Measurements from ENCODE around the gene CNTD1.
A peak's percentile ranks its signal among the peaks of the same experiment; 100 is the strongest.

Gene CNTD1

DNA sequence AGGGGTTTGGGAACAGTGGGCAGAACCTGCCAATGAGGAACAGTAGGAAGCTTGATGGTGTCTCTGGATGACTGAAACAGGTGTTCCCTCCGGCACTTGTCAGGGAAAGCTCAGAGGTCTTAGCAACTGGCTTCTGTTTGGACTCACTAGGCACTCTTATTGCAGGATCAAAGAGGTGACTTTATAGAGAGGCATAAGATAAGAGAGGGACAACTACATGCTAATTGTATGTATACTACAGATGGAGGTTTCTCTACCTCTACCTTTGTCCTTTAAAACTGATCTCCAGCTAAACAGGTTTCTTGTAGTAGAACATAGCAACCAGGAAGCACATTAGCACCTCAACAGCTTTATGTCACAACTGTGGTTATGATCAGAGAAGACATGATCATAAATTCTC lies 7.6 kb downstream of the CNTD1 start:
- no peak for DNase-seq

DNA sequence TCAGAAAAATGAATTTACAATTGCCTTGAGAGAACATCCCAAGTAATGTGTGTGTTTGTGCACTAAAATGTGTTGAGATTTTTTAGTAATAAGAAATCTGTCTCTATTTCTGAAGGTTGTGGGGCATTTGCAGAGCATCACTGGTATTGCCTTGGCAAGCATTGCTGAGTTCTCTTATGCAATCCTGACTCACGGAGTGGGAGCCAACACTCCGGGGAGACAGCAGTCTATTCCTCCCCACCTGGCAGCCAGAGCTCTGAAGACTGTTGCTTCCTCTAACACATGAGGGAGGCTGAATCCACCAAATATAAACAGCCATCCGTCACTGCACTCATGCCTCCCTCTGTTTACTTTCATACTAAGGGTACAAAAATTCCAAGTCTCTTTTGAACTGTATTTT lies 10.6 kb downstream of the CNTD1 start:
- no peak for DNase-seq

DNA sequence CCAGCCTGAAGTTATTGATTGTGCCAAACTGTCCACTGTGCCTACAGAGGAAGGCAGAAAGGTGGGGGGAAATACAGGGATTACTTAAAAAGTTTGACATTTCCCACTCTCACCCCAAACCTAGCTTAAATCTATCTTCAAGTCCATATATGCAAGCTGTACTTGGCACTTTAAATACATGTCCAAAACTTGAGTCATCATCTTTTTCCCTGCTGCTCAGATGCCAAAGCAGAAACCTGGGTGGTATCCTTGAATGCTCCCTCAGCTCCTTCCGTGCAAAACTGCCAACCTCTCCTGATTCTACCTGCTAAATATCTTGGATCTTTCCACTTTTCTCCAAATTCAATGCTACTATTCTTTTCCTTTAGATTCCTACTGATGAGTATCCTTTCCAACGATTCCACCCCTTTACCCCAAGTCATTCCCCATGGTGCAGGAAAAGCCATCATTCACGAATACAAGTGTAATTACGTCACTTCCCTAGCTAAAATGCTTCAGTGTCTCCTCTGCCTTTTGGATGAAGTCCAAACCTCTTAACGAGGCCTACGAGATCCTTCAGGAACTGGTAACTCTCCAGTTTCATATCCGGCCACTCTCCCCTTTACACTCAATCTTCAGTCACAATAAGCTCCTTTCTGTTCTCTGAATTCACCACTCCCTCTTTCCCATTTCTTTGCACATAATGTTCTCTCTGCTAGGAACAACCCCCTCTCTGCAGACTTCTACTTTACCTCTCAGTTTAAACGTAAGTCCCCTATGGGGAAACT lies 16.2 kb downstream of the CNTD1 start:
- no peak for DNase-seq

DNA sequence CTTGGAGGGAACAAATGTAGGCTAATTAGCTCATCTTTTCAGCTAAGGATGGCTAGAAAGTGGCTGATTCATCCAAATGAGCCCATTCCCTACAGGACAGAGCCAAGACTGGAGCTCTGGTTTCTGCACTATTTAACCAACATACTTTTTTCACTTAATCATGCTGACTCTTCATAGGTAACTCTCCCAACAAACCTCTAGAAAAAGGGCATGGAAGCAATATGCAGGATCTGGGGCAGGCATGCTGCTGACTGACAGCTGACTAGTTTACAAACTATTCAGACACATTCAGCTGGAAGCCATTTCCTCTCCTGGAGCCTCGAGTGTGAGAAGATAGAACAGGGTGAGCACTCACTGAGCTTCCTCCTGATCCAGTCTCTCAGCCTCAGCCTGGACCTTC lies 19.2 kb downstream of the CNTD1 start:
- no peak for DNase-seq

DNA sequence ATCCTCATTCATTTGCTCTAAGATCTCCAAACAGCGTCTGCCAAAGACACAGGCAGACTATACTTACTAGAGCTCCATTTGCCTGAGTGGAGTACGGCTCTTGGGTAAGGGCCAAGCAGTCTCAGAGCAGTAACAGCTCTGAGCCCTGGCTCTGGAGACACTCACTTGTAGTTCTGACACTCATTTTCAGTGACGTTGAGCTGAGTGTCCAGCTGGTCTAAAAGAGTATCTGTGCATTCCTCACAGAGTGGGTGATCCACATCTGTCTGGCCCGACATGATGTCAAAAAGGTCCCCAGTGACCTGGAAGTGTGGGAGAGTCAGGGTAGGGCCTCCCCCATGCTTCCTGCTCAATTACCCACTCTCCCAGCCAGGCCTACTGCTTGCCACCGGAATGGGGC lies 19.7 kb downstream of the CNTD1 start:
- no peak for DNase-seq

DNA sequence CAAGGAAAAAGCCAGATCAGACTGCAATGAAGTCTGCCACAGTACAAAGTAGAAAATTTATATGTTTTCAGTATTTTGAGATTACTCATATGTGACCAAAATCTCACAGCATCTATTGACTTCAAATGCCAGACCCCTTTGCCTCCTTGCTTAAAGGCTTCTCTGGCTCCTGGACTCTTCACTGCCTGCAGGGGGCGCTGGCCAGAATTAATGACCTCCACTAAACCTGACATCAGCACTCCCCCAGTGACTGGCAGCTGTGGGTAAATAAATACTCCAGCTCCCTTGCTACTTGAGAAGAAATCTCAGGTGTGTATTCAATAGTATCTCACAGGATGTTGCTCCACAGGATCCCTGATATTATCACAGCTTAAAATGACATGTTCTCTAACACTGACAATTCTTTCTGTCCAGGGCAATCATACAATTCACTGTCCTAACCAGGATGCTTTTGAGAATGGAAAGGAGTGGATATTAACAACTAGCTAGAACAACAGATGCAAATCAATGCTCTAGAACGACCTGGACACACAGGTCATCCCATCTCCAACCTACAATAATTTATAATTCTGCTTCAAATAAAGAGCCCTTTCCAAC lies 21.4 kb downstream of the CNTD1 start:
- peak; percentile 31 for DNase-seq

DNA sequence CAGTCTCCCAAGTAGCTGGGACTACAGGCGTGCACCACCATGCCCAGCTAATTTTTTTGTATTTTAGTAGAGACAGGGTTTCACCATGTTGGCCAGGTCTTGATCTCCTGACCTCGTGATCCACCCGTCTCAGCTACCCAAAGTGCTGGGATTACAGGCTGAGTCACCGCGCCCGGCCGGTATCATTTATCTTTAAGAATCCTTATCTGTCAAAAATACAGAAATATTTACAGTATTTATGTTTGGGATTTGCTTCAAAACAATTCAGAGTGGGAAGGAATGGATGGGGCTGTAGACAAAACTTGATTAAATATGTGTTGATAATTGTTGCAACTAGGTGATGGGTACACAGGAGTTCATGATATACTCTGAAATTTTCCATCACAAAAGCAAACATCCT lies 22.5 kb downstream of the CNTD1 start:
- no peak for DNase-seq

DNA sequence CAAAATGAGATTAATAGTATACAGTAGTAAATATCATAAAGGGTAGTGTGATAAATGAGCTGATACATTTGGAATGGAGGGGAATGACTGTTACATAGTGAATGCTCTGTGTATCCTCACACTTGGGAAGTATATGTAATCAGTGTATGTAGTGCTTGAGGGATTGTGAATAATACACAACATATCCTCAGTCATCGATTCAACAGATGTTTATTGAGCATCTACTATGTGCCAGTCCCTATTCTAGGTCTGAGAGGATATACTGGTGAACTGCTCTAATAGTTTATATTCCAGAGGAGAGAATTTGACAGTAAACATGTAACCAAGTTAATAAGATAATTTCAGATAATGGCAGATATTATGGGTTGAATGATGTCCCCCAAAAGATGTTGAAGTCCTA lies 28.8 kb downstream of the CNTD1 start:
- no peak for DNase-seq

DNA sequence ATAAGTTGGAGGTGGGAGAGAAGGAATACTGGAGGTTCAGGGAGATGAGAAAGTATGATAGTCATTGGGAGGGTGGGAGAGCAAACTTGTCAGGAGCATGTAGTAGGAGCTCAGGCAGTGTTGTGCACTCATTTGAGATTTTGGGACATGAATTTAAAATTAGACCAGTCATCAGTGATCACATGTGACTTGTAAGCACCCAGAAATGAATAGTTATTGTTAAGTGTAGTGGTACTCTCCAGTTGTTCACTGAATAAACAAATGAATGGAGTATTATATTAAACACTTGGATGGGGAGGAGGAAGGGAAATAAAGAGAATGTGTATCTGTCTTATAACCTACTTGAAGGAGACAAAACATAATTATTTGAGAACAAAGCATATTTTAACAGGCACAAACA lies 32.3 kb downstream of the CNTD1 start:
- no peak for DNase-seq

DNA sequence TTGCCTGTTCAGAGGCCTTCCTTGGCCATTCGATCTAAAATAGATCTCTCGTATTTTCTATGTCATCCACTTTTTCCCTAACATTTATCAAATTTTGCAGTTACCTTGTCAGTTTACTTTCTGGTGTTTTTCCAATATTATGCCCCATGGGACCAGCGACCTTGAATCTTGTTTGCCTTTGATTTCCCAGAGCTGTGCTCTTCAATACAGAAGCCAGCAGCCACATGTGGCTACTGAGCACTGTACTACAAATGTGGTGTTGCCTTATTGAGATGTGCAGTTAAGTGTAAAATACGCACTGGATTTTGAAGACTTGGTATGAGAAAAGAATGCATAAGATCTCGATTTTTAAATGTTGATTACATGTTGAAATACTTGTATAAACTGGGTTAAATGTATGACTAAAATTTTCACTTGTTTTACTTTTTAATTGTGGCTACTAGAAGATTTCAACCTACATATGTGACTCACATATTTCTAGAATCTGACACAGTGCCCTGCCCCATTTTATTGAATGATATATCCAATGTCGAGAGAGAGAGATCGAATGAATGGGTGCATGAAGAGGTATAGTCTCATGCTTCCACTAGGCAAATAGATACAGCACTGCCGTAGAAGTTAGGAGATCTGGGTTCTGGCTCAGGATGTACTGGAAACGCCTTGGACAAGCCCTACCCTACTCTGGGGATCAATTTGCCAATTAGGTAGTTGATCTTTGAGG lies 33.7 kb downstream of the CNTD1 start:
- peak; percentile 69 for DNase-seq

DNA sequence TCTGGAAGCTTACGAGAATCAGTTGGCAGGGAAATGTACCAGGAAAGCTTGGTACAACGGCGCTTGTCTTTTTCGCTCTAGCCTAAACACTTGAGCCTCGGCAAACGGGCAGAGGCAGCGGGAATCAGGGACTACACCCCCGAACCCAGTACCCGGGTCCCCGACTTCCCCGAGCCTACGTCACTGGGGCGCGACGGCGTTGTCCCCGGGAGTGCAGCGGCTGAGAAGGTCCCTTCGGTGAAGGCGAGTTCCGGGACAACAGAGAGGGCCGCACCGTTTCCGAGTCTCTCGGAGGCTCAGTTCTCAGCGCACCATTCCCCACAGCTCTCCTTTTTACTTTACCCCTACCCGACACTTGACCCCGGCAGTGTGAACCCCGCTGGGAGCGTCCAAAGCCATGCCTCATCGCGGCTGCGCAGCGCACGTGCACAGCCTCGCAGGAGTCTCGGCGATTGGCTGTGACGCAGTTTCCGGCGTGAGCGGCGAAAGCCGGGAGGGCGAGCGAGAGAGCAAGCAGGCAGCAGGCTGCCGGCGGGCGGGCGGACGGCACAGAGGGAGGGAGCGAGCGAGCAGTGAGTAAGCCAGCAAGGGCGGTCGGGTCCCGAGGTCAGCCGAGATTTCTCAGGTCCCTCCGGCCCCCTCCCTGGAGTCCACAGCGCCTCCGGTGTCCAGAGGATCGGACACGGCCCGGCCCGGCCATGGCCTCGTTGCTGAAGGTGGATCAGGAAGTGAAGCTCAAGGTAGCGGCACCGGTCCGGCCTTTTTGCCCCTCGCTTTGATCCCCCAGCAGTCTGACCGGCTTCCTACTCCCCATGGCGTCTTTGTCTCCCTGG lies 34.5 kb downstream of the CNTD1 start, which contains the start of gene PSME3:
PSME3 (plus strand) TSS at position 464 of the 833 bp plus-strand sequence; CDS start at position 699, 235 bp downstream.
- DNase-seq: peak; percentile 94

DNA sequence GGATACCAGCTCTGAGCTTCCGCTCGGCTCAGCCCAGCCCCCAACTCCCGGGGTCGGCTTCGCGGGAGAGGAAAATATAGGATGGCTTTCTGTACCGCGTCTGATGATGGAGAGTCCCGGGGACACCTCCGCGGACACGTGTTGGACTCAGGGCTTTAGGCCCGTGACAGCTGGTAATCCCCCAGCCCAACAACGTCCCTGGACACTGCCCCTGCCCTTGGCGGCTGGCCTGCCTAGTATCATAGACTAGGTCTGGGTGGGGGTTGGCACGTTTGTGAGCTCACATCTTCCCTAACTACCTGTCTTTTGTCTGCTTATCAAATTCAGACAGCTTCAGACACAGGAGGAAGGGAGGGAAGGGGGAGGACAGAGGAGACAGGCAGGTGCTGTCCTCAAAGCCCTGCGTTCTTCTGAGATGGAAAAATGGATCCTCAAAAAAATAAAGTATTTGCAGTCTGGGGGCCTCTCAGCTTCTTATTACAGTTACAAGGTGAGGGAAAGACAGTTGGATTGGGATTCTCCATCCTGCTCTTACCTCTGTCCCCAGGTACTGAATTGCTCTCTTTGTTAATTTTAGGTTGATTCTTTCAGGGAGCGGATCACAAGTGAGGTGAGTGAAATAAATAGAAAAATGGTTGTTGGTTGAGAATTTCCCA lies 35.2 kb downstream of the CNTD1 start:
- no peak for DNase-seq

DNA sequence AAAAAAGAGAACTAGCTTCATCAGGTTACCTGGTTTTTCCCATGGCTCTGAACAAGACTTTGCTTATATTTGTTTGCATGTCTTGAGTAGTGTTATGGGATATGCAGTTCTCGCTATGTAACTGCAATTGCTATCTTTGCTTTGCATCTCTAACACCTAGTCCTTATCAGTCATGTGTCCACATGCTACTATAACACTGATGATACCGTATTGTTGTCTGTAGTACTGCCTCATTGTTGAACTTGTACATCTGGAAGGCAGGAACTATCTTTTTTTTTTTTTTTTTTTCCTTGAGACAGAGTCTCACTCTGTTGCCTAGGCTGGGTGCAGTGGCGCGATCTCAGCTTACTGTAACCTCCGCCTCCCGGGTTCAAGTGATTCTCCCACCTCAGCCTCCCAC lies 37.1 kb downstream of the CNTD1 start:
- no peak for DNase-seq

DNA sequence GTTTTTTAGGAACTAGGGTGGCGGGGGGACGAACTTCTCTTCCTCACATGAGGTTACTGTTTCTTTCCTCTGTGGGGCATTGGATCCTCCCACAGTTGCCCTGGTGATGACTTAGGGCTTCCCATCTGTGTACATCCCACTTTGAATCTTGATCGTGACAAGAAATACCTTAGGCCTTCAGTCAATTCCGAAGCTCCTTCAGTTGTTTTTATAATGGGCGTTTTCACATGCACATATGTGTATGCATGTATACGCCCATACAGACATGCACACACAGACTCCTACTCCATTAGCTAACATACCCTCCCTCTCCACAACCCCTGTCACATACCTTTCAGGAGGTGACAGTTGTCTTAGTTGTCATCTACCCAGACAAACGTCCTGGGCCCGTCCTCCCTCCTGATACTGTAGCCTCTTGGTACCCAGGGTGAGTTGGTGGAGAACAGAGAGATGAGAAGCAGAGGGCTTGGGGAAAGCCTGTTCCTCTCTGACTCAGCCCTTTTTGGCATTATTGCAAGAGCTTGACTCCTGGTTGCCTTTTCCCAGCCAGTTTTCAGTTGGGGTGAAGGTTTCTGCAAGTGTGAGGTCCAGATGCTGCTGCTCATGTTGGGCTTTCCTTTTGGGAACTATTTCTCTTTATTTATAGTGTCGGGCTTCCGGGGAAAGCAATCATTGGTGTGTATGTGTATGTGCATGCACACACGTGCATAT lies 43.5 kb downstream of the CNTD1 start:
- DNase-seq: no peak

DNA sequence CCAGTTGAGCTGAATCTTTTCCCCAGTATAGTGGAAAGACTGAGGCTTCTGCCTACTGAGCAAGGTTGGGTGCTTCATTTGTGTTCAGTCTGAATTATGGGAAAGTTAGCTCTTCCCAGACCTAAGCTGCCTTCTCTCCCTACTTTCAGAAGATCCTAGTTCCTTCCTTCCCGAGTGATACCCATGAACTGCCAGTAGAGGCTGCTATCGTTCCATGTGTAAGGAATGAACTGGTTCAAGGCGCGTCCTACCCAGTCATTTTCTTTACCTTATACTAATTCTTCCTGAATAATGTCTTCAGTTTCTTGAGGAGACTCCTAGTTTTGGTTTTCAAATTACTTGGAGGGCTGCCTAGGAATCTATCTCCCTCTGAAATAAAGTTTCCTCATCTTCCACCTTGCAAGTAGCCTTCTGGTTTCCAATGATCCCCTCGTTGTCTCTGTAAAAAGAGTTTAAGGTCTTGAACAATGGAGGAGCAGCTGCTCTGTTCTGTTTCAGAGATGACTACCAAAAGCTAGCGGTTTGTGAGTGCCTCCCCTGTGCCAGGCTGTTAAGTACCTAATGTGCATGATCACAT lies 44.8 kb downstream of the CNTD1 start:
- no peak for DNase-seq

DNA sequence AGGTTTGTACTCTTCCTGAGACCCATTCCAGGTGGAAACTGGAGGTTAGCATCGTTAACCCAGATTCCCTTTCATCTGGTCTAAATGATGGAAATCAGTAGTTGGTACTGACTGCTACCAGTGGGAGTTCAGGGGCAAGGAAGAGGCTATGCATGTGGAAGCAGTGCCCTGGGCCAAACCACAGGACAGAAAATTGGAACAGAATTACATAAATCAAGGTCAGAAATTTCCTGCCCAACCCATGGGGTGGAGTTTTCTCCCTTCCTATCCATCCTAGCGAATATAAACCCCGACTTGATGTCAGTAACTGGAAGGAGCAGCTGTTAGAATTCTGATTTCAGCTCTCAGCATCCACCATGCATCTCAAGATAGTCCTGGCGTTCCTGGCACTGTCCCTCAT lies 45.6 kb downstream of the CNTD1 start, which contains the start of gene AOC2:
AOC2 (plus strand) TSS at position 310 of the 400 bp plus-strand sequence; CDS start at position 357, 47 bp downstream.
- no peak for DNase-seq

DNA sequence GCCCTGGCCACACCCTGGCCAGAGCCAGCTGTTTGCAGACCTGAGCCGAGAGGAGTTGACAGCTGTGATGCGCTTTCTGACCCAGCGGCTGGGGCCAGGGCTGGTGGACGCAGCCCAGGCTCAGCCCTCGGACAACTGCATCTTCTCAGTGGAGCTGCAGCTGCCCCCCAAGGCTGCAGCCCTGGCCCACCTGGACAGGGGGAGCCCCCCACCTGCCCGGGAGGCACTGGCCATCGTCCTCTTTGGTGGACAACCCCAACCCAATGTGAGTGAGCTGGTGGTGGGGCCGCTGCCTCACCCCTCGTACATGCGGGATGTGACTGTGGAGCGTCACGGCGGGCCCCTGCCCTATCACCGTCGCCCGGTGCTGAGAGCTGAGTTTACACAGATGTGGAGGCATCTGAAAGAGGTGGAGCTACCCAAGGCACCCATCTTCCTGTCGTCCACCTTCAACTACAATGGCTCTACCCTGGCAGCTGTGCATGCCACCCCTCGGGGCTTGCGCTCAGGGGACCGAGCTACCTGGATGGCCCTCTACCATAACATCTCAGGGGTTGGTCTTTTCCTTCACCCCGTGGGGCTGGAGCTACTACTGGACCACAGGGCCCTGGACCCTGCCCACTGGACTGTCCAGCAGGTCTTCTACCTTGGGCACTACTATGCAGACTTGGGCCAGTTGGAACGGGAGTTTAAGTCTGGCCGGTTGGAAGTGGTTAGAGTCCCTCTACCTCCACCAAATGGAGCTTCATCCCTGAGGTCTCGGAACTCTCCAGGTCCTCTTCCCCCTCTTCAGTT lies 46.3 kb downstream of the CNTD1 start:
- DNase-seq: no peak

DNA sequence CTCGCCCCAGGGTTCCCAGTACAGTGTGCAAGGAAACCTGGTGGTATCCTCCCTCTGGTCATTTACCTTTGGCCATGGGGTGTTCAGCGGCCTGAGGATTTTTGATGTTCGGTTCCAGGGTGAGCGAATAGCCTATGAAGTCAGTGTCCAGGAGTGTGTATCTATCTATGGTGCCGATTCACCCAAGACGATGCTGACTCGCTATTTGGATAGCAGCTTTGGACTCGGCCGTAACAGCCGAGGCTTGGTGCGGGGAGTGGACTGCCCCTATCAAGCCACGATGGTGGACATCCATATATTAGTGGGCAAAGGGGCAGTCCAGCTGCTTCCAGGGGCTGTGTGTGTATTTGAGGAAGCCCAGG lies 46.9 kb downstream of the CNTD1 start:
- no peak for DNase-seq

DNA sequence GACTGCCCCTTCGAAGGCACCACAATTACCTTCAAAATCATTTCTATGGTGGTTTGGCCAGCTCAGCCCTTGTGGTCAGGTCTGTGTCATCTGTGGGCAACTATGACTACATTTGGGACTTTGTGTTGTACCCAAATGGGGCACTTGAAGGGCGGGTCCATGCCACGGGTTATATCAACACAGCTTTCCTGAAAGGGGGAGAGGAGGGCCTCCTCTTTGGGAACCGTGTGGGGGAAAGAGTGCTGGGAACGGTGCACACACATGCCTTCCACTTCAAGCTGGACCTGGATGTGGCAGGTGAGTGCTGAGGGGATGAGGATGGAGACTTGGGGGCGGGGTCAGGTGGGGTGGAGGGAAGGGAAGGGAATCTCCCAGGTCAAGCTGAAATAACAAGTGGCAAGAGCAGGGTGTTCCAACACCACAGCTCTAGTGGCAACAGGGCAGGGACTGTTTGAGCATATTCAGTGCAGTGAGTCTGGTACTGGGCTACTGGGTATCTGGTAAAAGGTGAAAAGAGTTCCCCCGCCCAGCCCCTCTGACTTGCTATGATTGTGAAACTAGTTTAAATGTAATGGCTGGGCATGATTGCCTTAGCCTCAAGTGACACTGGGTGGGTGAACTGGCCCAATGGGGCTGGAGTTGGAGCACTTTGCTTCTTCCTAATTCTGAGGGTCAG lies 47.4 kb downstream of the CNTD1 start:
- no peak for DNase-seq

Data from KG1 (cell line).